HG03378 (cell line): ENCODE measurements around the gene UBE2F.
"Not testable (repeated sequence)": the region's sequence is repeated elsewhere in the genome, so short reads cannot be mapped to it uniquely, and the experiment has no call there.

ENCODE experiments used
- ATAC-seq: cut with Tn5 transposase; IDR thresholded peaks from one replicate; pipeline ENCODE4 v1.9.1; 2021; ENCODE audit warnings: mild to moderate bottlenecking, moderate library complexity; ENCODE audit not compliant: unreplicated experiment

The UBE2F gene

GRCh38 chr2:238013806-238014205 lies 47.0 kb downstream of the UBE2F start:
- no peak for ATAC-seq

GRCh38 chr2:238015705-238016104 lies 48.9 kb downstream of the UBE2F start:
- ATAC-seq = no peak

DNA sequence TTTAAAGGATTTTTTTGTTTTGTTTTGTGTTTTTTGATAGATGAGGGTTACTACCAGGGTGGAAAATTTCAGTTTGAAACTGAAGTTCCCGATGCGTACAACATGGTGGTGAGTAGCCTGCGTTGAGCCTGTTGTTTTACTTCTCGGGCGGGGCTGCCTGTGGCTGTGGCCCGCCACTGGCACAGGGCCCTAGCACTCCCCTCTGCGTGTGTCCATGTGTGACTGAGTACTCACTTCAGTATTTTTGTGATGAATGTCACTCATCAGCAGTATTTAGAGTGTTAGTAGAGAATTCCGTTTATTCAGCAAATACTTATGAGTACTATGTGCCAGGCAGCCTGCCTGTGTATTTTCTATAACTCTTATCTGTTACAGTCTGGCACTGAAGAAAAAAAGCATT lies 49.7 kb downstream of the UBE2F start:
- no peak for ATAC-seq

GRCh38 chr2:238019962-238020361 lies 53.1 kb downstream of the UBE2F start:
- no peak for ATAC-seq

DNA sequence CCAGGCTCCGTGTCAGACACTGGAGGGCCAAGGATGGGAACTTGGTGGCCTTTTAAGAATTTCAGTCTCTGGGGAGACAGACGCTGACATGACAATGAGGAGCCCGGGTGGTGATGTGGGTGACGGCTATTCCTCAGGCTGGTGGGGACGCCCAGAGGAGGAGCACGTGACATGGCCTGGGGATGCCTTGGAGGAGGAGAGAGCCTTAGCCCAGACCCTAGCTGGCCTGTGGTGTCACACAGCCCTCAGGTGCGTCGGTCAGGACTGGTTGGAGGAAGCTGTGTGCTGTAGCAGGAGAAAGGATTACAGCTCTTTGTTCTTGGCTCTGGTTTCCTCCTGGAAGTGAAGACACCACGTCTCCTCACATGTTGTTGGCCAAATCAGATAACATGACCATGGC lies 54.0 kb downstream of the UBE2F start:
- ATAC-seq = no peak

GRCh38 chr2:238021327-238021726 lies 54.5 kb downstream of the UBE2F start:
- no peak for ATAC-seq

- ATAC-seq = no peak
These were observed 55.9 kb downstream of the UBE2F start for GRCh38 chr2:238022594-238023157.

- ATAC-seq = no peak
These were observed 56.8 kb downstream of the UBE2F start for GRCh38 chr2:238023608-238024007.

DNA sequence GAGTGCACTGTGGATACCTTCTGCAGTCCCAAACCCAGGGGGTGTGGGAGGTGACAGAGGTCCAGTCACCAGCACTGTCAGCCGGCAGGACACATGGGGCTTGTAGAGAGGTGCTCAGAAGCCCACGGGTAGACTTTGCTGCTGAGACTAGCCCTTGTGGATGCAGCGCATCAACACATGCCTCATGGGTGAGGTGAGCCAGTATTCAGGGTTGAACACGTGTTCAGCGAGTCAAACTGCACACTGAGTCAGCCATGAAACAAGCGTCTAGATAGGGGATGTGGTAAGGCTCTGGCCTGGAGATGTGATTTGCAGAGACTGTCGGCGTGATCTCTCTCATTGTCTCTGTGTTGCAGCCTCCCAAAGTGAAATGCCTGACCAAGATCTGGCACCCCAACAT lies 58.2 kb downstream of the UBE2F start:
- ATAC-seq = no peak

DNA sequence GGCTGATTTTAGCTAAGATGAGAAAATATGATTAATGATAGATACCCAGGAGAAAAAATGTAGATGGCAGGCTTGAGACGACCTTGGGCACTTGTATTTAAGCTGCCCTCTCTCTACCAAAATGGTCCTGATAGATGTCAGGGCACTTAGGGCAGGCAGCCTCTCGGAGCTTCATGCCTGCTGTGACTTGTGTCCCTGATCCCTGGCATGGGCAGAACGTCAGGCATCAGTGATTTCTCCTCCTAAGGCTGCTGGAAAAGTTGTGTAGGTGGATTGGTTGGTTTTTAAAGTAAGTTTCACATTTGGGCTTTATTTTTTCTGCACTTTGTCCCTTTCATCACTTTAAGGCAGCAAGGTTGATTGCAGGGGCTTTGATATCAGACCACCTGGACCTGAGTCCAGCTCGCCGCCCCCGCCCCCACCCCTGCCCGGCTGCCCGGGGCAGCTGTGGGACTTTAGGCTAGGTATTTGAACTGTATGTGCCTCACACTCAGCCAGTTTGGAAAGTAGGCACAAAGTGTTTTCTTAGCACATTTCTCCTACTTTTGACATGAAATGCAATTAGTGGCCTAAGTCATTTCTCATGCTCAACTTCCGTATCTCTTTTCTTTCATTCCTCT lies 59.0 kb downstream of the UBE2F start:
- no peak for ATAC-seq

DNA sequence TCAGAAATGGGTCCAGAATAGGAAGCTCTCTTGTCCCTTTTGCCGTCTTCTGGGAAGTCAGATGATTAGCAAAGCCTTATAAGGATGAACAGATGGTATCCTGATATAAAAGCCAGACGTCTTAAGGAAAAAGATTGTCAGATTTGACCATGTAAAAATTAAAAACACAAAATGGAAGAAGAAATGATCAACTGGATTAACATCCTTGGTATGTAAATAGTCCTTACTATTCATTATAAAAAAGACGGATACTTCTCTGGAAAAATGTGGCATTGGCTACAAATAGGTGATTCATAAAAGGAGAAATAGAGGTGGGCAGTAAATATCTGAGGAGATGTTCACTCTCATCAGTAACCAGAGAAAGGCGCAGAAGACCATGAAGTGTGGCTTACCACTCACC lies 60.2 kb downstream of the UBE2F start:
- no peak for ATAC-seq

GRCh38 chr2:238027591-238028415 lies 61.0 kb downstream of the UBE2F start:
- ATAC-seq = no peak

- no peak for ATAC-seq
These were observed 63.0 kb downstream of the UBE2F start for GRCh38 chr2:238029853-238030252.

- no peak for ATAC-seq
These were observed 63.8 kb downstream of the UBE2F start for GRCh38 chr2:238030422-238031155.

- ATAC-seq = no peak
These were observed 64.9 kb downstream of the UBE2F start for GRCh38 chr2:238031751-238032150.

DNA sequence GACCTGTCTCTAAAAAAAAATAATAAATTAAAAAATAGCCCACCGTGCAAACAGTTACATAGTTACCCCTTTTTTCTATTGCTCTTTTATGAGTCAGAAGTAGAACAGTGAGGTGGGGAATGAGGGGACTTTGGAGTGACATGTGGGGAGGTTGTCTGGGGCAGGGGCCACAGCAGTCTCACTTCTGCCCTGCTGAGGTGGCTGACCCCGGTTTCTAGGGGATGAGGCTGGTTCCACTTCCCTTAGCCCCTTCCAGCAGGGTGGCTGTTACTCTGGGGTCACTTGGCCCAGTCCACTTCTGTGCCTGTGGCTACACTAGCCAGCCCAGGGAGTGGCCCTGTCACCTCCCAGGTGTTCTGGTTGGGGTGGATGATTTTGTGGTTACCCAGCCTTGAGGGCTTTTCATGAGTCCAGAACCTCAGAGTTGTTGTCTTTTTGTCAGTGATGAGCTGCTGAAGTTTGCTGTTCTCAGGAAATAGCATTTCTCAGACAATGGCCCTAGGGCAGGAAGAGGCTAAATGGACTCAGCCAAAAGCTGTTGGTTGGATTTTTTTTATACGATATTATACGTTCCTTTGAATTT lies 66.0 kb downstream of the UBE2F start:
- no peak for ATAC-seq

DNA sequence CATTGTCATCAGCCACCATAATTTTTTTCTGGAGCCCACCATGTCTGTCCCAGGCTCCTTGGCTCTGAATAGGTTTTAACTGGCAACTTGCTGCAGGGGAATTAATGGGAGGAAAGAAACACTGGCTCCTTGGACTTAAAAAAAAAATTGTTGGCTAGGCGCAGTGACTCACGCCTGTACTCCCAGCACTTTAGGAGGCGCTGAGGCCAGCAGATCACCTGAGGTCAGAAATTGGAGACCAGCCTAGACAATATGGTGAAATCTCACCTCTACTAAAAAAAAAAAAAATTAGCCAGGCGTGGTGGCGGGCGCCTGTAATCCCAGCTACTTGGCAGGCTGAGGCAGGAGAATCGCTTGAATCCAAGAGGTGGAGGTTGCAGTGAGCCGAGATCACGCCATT lies 67.2 kb downstream of the UBE2F start:
- ATAC-seq = not testable (repeated sequence)

- no peak for ATAC-seq
These were observed 71.4 kb downstream of the UBE2F start for GRCh38 chr2:238038203-238038602.

DNA sequence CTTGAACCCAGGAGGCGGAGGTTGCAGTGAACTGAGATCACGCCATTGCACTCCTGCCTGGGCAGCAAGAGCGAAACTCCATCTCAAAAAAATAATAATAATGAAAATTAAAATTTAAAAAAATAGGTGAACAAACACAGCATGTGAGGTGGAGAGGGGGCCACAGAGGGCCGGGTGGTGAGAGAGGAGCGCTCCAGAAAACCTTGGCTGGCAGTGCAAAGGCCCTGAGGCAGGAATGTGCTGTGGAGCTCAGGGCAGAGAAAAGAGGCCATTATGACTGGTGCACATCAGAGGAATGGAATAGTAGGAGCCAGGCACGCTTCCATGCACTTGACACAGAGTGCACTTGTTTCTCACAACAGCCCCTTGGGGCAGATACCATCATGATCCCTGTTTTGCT lies 72.3 kb downstream of the UBE2F start:
- ATAC-seq = no peak

- no peak for ATAC-seq
These were observed 73.2 kb downstream of the UBE2F start for GRCh38 chr2:238039985-238040384.

DNA sequence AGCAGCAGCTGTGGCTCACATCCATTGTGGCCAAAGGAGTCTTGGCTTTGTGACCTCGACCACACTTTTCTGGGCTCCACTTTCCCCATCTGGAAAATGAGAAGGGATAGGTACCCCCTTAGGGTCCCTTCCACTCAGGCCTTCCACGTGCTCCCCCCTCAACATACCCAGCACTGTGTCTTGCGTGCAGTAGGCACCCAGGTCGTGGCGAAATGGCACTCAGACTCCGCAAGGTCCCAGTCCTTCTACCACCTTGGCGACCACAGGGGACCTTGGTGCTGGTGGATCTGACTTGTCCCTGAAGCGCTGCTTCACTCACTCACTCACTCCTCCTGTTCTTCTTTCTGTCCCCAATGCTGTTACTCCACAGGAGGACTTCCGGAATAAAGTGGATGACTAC lies 74.1 kb downstream of the UBE2F start:
- no peak for ATAC-seq
